ENCODE data around the gene PPP1R37.

The PPP1R37 gene

GRCh38 chr19:45154064-45154827, 61.3 kb downstream of the PPP1R37 start:
- H3K9me3 ChIP-seq: no peaks in the 10 kb centered on the region
- H3K36me3 ChIP-seq: peaks cover 13% of the 10 kb centered on the region
- H3K9ac ChIP-seq: no peak overlapping the region
- peak overlapping the region; percentile 38; the same call in 1 of the 2 replicates for H3K4me3 ChIP-seq
- H4K20me1 ChIP-seq: peaks cover 50% of the 10 kb centered on the region
- peaks cover 41% of the 10 kb centered on the region for H3K4me1 ChIP-seq
- peaks cover 48% of the 10 kb centered on the region for H3K27me3 ChIP-seq
- no peak for TF ChIP-seq Cebpa-rat (IDR thresholded peaks at IDR 0.05)
- peak overlapping the region; percentile 66 for H3K4me2 ChIP-seq
- no peak overlapping the region for H3K27ac ChIP-seq

- Histone ChIP-seq H3K27ac (no peak overlapping the region), H3K4me3 (no peak overlapping the region), H4K20me1 (peaks cover 32% of the 10 kb centered on the region), H3K4me1 (peaks cover 39% of the 10 kb centered on the region), H3K9ac (no peak overlapping the region), H3K27me3 (peaks cover 39% of the 10 kb centered on the region), H3K36me3 (no peaks in the 10 kb centered on the region), H3K9me3 (no peaks in the 10 kb centered on the region), H3K4me2 (no peak overlapping the region)
- no peak for TF ChIP-seq Cebpa-rat (IDR thresholded peaks at IDR 0.05)
Measured at GRCh38 chr19:45156011-45156630, 63.1 kb downstream of the PPP1R37 start.

DNA sequence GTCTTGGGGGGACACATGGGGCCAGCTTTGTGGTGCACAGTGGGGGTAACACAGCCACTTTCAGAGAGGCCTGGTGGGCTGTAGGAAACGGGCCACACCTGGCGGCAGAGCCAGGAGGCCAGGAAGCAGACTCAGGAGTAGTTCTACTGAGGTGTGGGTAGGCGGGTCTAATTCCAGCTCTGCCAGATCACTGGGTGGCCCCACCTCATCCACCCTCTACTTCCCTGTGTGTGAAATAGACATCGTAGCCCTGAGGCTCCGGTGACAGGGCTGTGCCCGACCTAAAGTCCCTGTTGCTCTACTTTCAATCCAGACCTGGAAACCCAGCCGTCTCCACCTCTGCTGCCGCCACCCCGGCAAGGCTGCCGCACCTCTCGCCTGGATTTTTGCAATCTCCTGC, 63.8 kb downstream of the PPP1R37 start:
- Histone ChIP-seq H3K36me3 (no peaks in the 10 kb centered on the region), H3K9me3 (no peaks in the 10 kb centered on the region), H3K27me3 (peaks cover 33% of the 10 kb centered on the region), H3K27ac (no peak overlapping the region), H3K9ac (no peak overlapping the region), H3K4me2 (no peak overlapping the region), H3K4me3 (no peak overlapping the region), H3K4me1 (peaks cover 39% of the 10 kb centered on the region), H4K20me1 (peaks cover 26% of the 10 kb centered on the region)
- TF ChIP-seq Cebpa-rat (IDR thresholded peaks at IDR 0.05): no peak

DNA sequence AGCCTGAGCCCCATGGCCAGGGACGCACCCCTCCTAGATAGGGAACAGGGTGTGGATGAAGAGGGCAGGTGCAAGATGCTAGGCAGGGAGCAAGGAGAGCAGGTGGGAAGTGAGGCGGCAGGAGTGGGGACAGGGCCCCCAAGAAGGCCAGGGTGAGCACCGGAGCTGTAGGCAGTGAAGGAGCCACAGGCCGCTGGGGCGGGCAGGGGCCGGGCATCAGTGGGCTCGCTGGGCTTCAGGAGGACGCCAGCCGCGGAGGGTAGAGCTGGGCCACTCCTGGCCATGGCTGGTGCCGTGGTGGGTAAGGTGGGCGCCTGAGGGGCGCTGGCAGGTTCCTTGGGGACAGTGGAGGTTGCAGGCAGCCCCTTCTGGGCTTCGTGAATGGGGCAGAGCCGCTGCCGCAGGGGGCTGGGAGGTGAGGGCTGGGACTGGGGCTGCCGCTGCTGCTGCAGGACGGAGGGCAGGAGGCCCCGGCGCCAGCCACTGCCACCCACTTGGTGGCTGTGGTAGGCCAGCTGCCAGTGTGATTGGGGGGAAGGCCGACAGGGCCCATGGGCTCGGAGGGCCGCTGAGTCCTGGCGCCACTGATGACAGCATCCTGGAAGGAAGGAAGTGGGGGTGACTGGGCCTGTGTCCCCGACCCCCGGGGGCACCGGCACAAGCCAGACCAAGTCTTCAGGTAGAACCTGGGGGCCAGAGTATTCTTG, 65.7 kb downstream of the PPP1R37 start:
- H3K27ac ChIP-seq: peak overlapping the region; percentile 13; the same call in 1 of the 2 replicates
- no peaks in the 10 kb centered on the region for H3K9me3 ChIP-seq
- no peaks in the 10 kb centered on the region for H3K36me3 ChIP-seq
- TF ChIP-seq Cebpa-rat (IDR thresholded peaks at IDR 0.05): no peak
- peaks cover 6% of the 10 kb centered on the region for H4K20me1 ChIP-seq
- no peak overlapping the region for H3K4me3 ChIP-seq
- H3K27me3 ChIP-seq: peaks cover 14% of the 10 kb centered on the region
- peaks cover 31% of the 10 kb centered on the region for H3K4me1 ChIP-seq
- H3K4me2 ChIP-seq: peak overlapping the region; percentile 46
- peak overlapping the region; percentile 9; the same call in 1 of the 2 replicates for H3K9ac ChIP-seq

- Histone ChIP-seq H3K9ac (peak overlapping the region; percentile 19; the same call in 1 of the 2 replicates), H3K27me3 (peaks cover 6% of the 10 kb centered on the region), H3K4me3 (no peak overlapping the region), H3K9me3 (no peaks in the 10 kb centered on the region), H3K4me2 (peak overlapping the region; percentile 46), H3K4me1 (peaks cover 31% of the 10 kb centered on the region), H3K36me3 (no peaks in the 10 kb centered on the region), H3K27ac (peak overlapping the region; percentile 13; the same call in 1 of the 2 replicates), H4K20me1 (no peaks in the 10 kb centered on the region)
- no peak for TF ChIP-seq Cebpa-rat (IDR thresholded peaks at IDR 0.05)
Measured at GRCh38 chr19:45159210-45159970, 66.4 kb downstream of the PPP1R37 start.

DNA sequence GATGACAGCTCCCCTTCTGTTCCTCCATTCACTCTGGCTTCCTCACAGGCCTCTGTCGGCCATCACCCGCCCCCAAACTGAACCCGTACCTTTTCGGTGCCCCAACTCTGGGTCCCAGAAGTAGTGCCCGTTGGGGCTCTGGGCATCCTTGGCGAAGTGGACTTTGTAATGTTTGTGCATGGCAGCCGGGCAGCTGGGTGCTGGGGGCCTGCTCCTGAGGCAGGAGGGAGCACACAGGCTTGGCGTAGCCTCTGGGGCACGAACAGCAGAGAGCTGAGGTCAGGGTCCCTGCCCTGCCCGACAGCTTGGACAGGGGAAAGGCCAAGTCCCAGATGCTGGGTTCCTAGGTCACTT, 67.0 kb downstream of the PPP1R37 start:
- Histone ChIP-seq H3K27me3 (peaks cover 2% of the 10 kb centered on the region; the same call in 1 of the 2 replicates), H3K9ac (0 out of 2 replicates have a peak overlapping the region, but pooled peaks have one; percentile 19), H4K20me1 (no peaks in the 10 kb centered on the region), H3K9me3 (no peaks in the 10 kb centered on the region), H3K4me2 (no peak overlapping the region), H3K4me3 (no peak overlapping the region), H3K4me1 (peaks cover 37% of the 10 kb centered on the region), H3K27ac (no peak overlapping the region), H3K36me3 (no peaks in the 10 kb centered on the region)
- no peak for TF ChIP-seq Cebpa-rat (IDR thresholded peaks at IDR 0.05)

- Histone ChIP-seq H3K27me3 (no peaks in the 10 kb centered on the region), H3K27ac (no peak within 1 kb of the TSS), H3K9ac (0 out of 2 replicates have a peak within 1 kb of the TSS, but pooled peaks have one; percentile 19), H3K4me3 (no peak within 1 kb of the TSS), H4K20me1 (no peaks in the 10 kb centered on the region), H3K9me3 (no peaks in the 10 kb centered on the region), H3K4me2 (no peak within 1 kb of the TSS), H3K4me1 (peaks cover 49% of the 10 kb centered on the region), H3K36me3 (no peaks in the 10 kb centered on the region)
- no peak for TF ChIP-seq Cebpa-rat (IDR thresholded peaks at IDR 0.05)
Measured at GRCh38 chr19:45160870-45161737, 68.1 kb downstream of the PPP1R37 start, which contains the start of gene NKPD1. Gene NKPD1, minus strand, starts transcription at chr19:45160982. Its CDS starts 832 bp downstream, at chr19:45160150.

DNA sequence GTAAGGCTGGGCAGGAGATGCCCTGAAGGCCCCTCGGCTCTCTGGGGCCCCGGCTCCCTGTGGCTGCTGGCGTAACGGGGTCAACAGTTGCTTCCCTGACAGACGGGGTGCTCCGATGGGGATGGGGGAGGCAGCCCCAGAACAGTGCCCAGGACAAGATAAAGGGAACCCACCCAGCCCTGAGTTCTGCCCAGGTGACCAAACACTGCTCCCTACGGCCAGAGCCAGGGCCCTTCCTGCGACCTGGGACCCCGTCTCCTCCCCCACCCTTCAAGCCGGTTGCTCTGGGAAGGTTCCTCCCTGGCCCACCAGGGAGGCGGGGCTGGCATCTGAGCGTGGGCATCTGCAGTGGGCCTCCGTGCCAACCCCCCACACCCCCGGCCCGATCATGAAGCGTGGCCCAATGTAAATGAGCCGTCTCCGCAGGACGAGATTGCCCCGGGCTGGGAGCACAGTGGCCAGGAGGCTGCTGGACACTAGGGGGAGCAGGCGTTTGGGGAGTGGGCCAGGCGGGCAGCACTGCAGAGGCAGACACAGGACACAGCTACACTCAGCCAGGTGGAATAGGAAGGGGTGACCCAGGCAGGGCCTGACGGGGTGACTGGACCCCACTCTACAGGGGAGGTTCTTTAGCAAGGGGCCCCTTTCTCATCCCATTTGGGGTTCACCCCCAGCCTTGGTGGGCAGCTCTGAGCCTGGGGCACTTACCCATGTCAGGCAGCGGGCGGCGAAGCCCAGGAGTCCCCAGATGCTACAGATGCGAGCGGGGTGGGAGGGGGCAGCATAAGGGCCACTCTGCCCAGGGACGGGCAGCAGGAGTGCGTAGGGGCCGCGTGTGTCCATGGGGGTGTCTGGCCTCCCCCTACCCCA, 69.0 kb downstream of the PPP1R37 start:
- Histone ChIP-seq H3K27ac (no peak overlapping the region), H3K36me3 (no peaks in the 10 kb centered on the region), H3K4me3 (no peak overlapping the region), H3K27me3 (no peaks in the 10 kb centered on the region), H4K20me1 (no peaks in the 10 kb centered on the region), H3K4me1 (peaks cover 57% of the 10 kb centered on the region), H3K4me2 (no peak overlapping the region), H3K9me3 (no peaks in the 10 kb centered on the region), H3K9ac (no peak overlapping the region)
- no peak for TF ChIP-seq Cebpa-rat (IDR thresholded peaks at IDR 0.05)

Measured in BLaER1 (cell line).